HG03095 (cell line): Measurements from ENCODE around the gene CNOT4.
"Not testable (repeated sequence)": the region's sequence is repeated elsewhere in the genome, so short reads cannot be mapped to it uniquely, and the experiment has no call there.

Source experiments
- ATAC-seq: cut with Tn5 transposase; IDR thresholded peaks from one replicate; pipeline ENCODE4 v1.9.1; 2021; ENCODE audit warnings: moderate library complexity; ENCODE audit not compliant: unreplicated experiment

CNOT4 gene

DNA sequence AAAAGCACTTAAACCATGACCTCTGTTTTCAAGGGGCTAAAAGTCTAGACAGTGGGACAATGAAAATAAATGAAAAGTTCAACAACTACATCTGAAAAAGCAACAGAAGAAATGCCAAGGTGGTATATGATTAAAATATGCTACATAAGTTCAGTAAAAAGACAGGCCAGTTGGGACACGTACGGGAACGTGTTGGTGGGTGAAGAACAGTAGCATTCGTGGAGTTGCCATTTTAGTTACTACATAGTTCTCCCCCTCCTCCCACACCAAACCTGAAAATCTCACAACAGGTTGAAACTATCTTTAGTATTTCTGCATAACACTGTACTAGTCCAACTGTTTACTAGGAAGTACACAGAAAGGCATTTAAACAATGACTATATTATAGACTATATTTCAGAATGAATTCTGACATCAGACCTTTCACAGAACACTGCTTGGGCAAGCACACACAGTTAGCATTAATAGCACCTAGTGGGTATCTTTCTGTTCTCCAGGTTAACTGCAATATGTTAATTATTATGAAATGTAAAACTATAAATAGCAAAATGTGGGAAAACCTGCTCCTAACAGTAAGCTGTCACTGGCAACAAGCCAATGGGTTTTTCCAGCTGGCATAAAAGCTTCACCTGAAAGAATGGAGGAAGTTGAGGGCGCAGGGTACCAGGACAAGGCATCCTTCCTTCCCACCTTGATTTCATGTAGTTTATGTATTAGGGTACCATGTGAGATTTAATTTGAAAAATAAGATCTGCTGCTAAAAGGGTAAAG lies 141.3 kb downstream of the CNOT4 start:
- no peak for ATAC-seq

DNA sequence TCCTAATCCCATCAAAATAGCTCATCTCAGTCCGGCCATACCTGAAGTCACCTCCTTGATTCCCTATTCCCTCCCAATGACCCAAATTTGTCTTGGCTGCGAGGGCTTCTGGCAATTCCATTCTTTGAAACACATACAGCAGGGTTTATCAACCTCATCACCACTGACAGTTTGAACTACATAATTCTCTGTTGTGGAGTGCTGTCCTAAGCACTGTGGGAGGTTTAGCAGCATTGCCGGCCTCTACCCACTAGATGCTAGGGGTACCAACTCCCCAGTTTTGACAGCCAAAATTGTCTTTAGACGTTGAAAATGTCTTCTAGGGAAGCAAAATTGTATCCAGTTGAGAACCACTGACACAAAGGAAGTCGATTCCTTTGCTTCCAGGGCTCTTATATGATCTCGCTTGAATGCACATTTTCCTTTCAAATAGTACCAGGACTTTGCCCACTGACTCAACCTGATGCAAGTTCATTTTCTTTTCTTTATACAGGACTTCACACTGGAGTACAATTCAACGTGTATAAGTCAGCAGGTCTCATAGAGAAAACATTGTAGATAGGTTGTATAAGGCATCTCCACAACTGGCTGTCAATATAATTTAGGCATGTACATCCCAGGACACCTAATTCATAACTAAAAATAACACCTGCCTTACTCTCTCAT lies 142.9 kb downstream of the CNOT4 start:
- no peak for ATAC-seq

DNA sequence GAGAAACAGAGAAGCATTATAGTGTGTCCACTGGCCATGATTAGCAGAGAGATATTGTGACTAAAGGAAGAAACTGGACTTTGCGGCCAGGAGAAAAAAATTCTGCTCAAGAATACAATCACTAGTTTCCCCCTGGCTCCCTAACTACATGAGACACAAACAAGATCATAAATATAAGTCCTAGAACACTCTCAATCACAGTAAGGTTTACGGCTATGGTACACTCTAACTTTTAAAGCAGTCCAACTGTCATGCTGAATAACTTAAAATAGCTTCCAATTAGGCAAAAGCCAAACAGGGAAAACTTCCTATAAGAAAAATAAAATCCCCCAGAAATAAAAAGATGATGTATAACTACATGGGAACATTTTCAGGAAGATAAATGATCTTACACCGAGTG lies 144.2 kb downstream of the CNOT4 start:
- no peak for ATAC-seq

DNA sequence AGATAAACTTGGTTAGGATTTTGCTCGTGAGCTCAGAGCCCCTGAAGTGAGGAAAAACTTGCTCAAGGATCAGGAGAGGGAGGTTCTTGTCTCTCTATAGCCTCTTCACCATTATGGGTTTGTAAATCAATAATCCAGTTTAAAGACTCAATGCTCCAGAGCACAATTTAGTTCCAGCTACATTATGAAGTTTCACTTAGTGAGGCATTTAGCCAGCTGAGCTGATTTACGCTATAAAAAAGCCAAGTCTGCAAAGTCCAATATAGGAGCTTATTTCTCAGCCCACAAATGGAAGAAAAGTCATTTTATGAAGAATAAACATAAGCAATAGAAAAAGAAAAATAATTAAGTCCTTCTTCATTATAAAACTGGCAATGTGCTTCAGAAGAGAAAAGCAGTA lies 145.7 kb downstream of the CNOT4 start:
- no peak for ATAC-seq

DNA sequence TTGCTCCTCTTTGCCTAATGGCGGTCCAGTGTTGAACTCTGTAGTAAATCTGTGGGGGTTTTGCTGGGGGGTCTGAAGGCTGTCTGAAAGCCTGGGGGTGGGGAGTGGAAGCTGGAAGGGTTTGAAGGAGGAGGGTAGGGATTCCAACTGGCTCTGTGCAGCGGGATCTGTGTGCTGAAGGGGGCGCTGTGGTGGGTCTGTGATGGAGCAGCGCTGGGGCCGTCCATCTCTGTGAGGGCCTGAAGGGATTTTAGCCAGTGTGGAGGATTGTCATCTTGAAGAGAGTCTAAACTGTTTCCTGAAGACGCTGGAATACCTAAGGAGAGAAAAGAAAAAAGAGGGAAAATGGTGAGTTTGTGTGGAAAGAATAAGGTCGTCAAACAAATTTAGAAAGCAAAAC lies 147.0 kb downstream of the CNOT4 start:
- no peak for ATAC-seq

DNA sequence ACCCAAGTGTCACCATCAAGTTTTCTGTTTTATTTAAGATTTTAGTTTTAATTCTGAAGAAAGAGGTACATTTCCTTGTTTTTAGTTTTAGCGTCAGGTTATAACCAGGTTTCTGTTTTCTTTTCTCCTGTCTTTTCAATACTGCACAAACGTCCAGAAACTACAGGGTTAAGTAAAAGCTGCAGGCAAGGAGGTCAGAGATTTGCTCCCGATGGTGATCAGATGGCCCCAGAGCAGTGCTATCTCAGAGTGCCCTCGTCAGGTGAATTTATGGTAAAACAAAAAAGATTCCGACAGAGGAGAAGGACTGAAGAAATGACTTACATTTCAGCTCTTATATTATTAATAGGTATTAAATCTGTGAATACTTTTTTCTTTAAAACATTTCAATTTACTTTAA lies 148.1 kb downstream of the CNOT4 start:
- no peak for ATAC-seq

DNA sequence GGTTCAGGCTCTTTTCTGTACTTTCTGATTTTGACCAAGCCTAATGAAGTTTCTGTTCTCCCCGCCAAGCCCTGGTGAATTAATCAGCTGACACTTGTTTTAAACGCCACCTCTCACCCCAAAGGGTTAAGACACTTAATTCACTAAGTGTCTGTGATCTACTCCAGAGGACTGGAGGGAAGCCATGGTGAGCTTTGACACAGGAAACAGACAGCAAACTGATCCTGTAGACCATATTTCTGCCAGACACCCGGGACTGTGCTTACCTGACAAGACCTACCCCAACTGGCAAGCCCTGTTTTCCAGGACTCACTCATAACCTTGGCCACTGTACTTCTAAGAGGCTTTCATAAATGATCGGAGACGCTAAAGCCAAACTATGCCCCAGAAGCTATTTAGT lies 150.3 kb downstream of the CNOT4 start:
- ATAC-seq, result no peak

DNA sequence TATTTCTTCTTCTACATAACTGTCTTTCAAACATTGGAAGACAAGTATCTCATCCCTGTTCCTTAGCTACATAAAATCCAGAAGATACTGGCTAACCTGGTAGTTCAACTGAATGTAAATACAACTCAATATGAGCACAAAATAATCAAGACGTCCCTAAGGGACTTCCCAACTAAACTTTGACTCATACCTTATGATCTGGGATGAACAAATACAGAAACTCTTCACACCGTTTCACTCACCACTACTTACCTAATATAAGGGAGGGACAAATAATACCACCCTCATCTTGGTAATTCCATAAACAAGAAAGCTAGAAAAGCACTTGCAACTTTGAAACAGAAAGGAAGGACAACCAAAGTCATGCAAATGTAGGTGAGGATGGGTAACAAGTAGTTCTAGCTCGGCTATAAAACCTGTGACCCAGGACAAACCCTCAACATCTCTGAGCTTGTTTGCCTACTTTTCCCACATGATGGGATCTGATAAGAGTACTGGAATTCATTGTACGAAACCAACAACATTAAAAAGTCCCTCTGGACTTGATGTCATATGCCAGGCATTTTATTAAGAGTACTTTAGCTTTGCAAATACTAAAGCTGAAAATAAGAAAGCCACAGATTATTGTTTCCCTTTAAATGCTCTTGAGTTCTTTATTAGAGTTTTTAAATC lies 154.4 kb downstream of the CNOT4 start:
- no peak for ATAC-seq

DNA sequence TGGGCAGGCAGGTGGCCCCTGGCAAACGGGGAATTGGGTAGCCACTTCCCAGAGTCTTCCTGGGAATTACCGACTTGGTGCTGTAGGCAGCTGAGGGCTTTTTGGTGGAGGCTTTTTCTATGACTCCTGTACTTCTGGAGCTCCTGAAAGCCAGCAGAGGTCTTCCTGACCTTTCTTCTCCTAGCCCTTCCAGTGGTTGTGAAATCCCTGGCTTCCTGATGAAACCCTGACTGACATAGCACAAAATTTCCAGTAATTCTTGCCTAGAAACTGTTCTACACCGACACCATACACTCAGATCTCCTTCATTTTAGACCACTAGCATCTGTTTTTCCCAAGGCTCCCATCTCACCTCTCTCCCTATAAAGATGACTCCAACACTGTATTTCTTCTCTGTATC lies 156.1 kb downstream of the CNOT4 start:
- ATAC-seq, result no peak

DNA sequence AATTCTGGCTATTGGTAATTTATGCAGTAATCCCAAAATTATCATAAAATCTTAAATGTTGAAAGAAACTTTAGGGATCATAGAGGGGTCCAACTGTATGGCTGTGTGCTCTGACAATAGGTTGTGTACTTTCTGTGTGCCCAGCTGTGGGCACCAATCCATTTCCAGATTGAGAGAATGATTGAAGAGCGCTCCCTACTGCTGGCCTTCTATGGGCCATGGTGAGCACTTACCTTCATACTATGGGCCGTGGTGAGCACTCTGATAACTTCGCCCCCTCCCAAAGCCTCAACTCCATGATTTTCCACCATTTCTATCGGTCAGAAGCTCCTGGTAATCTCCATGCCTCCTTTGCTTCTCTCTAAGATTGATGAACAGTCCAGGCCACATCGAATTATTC lies 157.6 kb downstream of the CNOT4 start:
- no peak for ATAC-seq

DNA sequence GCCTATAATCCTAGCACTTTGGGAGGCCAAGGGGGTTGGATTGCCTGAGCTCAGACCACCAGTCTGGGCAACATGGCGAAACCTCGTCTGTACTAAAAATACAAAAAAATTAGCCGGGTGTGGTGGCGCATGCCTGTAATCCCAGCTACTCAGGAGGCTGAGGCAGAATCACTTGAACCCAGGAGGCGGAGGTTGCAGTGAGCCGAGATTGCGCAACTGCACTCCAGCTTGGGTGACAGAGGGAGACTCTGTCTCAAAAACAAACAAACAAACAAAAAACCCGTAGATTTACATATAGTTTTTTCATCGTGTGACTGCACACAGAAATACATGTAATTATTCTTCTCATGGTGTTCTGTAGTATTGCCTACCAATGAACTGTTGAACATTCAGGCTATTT lies 158.8 kb downstream of the CNOT4 start:
- ATAC-seq, result not testable (repeated sequence)

DNA sequence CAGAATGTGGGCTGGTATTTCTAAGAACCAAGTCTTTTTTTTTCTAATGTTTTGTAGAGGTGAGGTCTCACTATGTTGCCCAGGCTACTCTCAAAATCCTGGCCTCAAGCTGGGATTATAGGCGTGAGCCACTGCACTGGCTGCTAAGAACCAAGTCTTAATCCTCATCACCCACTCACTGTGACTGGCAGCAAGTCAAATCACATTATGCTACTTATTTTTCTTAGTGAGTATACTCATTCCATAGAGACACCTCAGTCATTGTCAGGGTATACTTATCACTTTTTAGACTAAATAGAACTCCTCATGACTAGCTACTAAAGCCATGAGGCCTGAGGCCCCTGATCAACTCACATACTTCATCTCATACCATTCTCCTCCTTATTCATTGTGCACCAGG lies 160.2 kb downstream of the CNOT4 start:
- no peak for ATAC-seq

DNA sequence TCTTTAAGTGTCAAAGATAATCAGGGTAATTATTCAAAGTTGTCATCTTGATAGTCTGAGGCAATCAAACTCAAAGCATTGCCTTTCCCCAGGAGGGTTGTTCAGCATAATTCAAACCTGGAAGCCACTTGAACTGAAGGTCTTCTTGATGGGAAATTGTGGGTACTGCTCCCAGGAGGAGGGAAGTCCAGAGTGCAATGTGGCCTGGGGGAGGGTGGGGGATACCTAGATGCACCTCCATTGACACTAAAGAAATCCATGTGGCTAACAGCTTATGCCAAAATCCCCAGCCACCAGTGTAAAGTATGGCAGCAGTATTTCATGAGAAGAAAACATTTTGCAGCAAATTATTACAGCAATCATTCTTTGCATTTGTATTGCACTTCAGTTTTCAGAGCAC lies 161.4 kb downstream of the CNOT4 start:
- ATAC-seq, result no peak

DNA sequence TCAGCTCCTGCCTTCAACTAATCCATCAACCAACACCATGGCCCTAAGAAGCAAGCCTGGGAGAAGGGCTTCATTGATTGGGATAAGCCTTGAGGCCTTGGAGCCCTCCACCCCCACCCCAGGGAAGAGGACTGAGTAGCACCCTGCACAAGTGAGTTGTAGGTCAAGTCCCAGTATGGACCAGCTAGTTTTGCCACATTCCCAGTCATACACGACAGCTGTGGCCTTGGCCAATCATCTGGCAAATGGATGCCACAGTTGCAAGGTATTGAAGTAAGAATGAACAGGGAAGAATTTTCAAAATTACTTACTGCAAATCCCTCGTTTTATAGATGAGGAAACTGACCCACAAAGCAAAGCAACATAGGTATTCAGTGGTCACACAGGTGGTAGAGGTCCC lies 166.5 kb downstream of the CNOT4 start:
- no peak for ATAC-seq

DNA sequence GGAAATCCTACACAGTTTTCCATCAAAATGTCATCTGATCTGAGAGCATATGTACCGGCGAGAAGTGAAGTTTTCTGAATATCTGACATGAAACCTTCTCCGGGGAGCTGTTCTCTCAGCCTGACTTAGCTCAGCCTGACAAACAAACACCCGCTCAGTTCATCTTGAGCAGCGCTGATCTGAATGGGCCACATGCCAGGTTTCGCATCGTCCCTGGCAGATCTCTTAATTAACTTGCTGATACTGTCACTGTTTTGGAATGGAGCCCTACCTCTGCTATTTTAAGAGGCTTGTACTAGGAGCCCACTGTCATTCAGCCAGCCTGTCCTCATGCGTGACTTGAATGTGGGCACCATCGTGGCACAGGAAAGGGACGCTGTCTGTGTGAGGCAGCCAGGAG lies 167.0 kb downstream of the CNOT4 start:
- ATAC-seq, result no peak

DNA sequence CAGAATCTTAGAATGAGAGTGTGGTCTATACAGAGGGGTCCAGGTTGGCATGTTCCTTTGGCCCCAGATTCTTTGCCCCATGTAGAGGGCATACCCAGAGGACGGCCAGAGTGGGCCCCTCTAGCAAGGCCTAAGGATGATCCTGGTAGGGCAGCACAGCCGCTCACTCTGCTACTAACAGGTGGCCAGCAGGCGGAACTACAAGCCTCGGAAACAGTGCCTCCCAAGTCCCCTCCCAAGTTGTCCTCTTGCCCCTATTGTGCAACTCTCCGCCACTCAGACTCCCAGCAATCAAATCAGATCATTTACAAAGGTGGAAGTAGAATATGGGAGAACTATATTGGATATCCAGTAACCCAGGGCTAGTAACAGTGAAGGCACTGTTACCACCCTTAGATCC lies 168.9 kb downstream of the CNOT4 start:
- ATAC-seq, result no peak

DNA sequence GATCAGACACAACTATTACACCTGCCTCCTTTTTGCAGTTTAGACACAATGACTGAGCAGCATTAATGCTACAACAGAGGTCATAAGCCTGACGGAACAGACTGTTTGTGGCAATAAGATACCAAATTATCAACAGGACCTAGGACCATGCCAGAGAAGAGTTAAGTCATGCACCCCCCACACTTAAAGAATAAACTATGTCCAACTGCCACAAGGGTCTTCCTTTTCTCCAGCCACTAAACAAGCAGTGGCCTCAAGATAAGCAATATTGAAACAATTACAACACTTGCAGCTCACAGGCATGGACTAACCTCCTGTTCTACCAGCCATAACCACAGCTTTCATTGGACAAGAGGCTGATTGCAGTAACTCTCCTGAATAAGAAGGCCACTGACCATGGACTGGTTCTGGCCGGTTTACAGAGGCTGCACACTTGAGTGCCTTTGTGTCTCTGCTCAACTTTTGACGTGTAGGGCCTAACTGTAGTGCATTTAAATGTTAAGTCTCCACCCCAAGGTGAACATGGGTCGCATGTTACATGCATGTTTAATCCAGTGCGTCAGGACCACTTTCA lies 171.8 kb downstream of the CNOT4 start:
- ATAC-seq, result no peak

DNA sequence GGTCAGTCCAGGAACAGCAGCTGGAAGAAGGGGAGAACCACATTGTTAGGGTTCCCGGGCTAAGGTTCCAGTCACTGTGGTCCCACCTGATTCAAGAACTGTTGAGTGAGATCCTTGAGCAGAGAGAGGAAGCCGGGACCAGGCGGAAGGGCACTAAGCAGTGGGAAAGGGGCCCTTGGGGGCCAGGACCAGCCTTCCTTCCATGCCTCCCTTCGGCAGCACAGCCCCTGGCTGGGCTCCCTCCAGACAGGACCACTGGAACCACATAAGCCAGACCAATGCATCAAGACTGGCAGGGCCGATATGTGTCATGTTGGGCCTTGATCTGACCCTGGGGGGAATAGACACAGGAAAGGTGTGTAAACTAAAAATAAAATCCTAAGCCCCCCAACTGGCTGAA lies 172.4 kb downstream of the CNOT4 start:
- ATAC-seq, result no peak

DNA sequence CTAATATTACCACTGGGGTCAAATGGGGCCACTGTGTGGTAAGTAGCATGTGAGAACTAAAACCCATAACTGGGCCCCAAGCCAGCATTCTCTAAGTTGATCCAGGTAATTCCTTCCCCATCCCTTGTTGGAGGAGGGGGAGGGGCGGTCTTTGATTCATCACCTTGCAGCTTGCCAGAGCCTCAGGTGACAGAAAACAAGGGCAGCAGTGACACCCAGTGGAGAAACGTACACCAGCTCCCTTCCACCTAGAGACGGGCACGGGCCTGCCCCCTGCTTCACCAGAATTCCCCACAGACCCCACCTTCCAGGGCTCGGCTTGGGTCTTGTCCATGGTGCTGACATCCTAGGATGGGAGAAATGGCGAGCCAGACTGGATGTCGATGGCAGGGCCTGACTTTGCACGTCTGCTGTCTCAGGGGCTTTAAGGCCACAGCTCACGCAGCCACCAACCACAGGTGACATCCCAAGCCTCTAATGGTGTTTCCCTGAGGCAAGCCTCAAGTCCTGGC lies 174.2 kb downstream of the CNOT4 start:
- peak; percentile 59 for ATAC-seq

DNA sequence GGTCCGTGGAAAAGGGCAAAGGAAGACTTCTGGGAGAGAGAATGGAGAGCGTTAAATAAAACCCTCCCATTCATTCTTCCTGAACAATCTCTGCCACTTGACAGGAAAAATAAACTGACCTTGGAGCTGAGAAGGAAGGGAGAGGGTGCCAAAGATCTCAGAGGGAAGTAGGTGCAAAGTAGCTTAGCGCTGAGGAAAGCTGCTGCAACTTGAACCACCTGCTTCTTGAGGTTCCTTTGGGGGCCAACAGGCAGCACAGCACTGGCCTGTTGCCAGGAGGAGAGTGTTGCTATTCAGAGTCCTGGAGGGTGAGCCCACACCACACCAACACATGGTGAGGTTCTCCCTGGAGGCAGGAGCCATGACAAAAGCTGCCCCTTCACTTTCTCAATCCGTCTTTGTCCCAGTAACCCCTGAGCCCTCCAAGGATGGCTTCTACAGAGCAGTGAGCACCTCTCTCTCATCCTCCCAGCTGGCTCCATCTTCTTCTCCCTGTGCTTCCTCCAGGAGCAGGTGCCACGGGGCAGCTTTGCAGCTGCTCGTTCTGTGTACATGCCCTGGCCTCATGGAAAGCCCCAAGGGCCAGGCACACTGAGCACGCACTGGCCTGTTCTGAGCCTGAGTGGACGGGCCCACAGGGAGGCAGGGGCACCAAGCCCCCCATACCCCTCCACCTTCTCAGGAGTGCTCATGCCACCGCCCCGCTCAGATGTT lies 174.9 kb downstream of the CNOT4 start:
- ATAC-seq, result no peak

DNA sequence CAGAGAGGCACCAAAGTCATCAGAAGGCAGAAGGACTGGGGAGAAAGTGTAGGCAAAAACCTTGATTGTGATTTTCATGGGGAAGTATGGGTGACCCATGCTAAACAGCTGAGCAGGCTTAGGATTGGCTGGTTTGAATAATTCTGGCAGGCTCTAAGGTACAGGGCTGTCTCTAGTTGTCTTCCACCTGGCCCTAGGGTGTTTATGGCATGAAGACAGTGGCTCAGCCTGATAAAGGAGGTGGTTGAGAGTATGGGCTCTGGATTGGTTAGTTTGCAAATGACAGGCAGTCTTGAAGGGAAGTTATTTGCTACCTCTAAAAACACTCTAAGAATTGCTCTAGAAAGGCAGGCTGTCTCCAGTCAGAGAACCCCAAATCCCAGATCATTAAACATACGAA lies 176.0 kb downstream of the CNOT4 start:
- ATAC-seq, result no peak
